Gastroesophageal sphincter (tissue), 4 donors: ENCODE results near the gene CT45A5. TPM values are rescaled to one million over a fixed set of nuclear protein-coding genes. Genes with fewer than 3 reads are reported as not detected.
"Not testable (repeated sequence)": the region's sequence is repeated elsewhere in the genome, so short reads cannot be mapped to it uniquely, and the experiment has no call there.

Experiments
- ATAC-seq: fragments of 150-250 bp; one replicate; pipeline ENCODE4 v1.9.1; 2016; ENCODE audit warnings: mild to moderate bottlenecking, moderate library complexity
- H3K27ac ChIP-seq, 4 donors: fragments of 200-600 bp; sonication (generic) in 3 of 4; 1 replicate in 3 of 4; 2 replicates in 1 of 4; pipeline ENCODE4 v1.5.1; 2016 to 2019
- H3K27me3 ChIP-seq: fragments of 200-600 bp; sonication (generic); one replicate; pipeline ENCODE4 v1.5.1; 2019
- H3K36me3 ChIP-seq, 2 donors: fragments of 200-600 bp; sonication (generic); one replicate each; pipeline ENCODE4 v1.5.1; 2019; ENCODE audit warnings: control low read depth in 1 of 2
- H3K4me1 ChIP-seq, 3 donors: fragments of 200-600 bp; sonication (generic); 1 replicate in 2 of 3; 2 replicates in 1 of 3; pipeline ENCODE4 v1.5.1; 2016 to 2019; ENCODE audit warnings: control low read depth in 2 of 3
- H3K4me3 ChIP-seq, 2 donors: fragments of 200-600 bp; sonication (generic); one replicate each; pipeline ENCODE4 v1.5.1; 2019; ENCODE audit warnings: mild to moderate bottlenecking in 1 of 2, moderate library complexity in 1 of 2
- H3K9me3 ChIP-seq, 3 donors: fragments of 200-600 bp; sonication (generic); one replicate each; pipeline ENCODE4 v1.5.1; 2017 to 2019; ENCODE audit warnings: control low read depth in 2 of 3
- CTCF ChIP-seq, 4 experiments: fragments of 200-600 bp in 2 of 4; fragments of 450-650 bp in 2 of 4; sonication (generic) in 1 of 4; IDR thresholded peaks; one replicate each; pipeline ENCODE4 v1.5.1; 2017 to 2019; ENCODE audit warnings: antibody characterized with exemption in 4 of 4, mild to moderate bottlenecking in 2 of 4, moderate library complexity in 2 of 4
- EP300 ChIP-seq: sonication (generic); formaldehyde crosslinking; IDR thresholded peaks from one replicate; pipeline ENCODE4 v1.6.1; 2017; ENCODE audit warnings: antibody characterized with exemption, mild to moderate bottlenecking
- POLR2A ChIP-seq, 2 donors: fragments of 450-650 bp; IDR thresholded peaks; one replicate each; pipeline ENCODE4 v1.6.1; 2017; ENCODE audit warnings: antibody characterized with exemption in 2 of 2, mild to moderate bottlenecking in 2 of 2, moderate library complexity in 1 of 2
- POLR2AphosphoS5 ChIP-seq: sonication (generic); formaldehyde crosslinking; IDR thresholded peaks from one replicate; pipeline ENCODE4 v1.6.1; 2017; ENCODE audit warnings: antibody characterized with exemption
- WGBS, 2 donors: methylation state at CpG; one replicate each; pipeline ENCODE4 v1.1.5; 2018; ENCODE audit warnings: low coverage in 1 of 2; 5-methylcytosine and 5-hydroxymethylcytosine counted together
- total RNA-seq, 4 donors: library from RNA; depleted of rRNA; stranded (reverse); fragments of >200 nt; gene quantifications; one replicate each; pipeline ENCODE4 v1.1.0, GENCODE V29; 2016

Gene CT45A5
- not detected for total RNA-seq

GRCh38 chrX:135785403-135785802, at the start of gene CT45A5:
CT45A5 (minus strand) TSS chrX:135785503; CDS start chrX:135781729, 3,774 bp downstream.
- ATAC-seq, H3K27me3 ChIP-seq, H3K9me3 ChIP-seq, H3K36me3 ChIP-seq, H3K27ac ChIP-seq, H3K4me1 ChIP-seq, H3K4me3 ChIP-seq: not testable (repeated sequence)
- no CpG with 5 or more reads among the region's 16 CpGs for WGBS, 2 donors

GRCh38 chrX:135819912-135820311, 34.6 kb upstream of the CT45A5 start, which contains the start of gene CT45A2:
CT45A2 (minus strand) TSS chrX:135820012; CDS start chrX:135816265, 3,747 bp downstream.
- not testable (repeated sequence) for H3K27me3 ChIP-seq, H3K36me3 ChIP-seq, H3K9me3 ChIP-seq, ATAC-seq, H3K4me3 ChIP-seq, H3K27ac ChIP-seq, H3K4me1 ChIP-seq
- no CpG with 5 or more reads among the region's 17 CpGs for WGBS, 2 donors

GRCh38 chrX:135802687-135803086, 17.4 kb upstream of the CT45A5 start, which contains the start of gene CT45A6:
CT45A6 (minus strand) TSS chrX:135802787; CDS start chrX:135798993, 3,794 bp downstream.
- not testable (repeated sequence) for H3K9me3 ChIP-seq, H3K4me1 ChIP-seq, H3K4me3 ChIP-seq, ATAC-seq, H3K27me3 ChIP-seq, H3K27ac ChIP-seq, H3K36me3 ChIP-seq
- WGBS, 2 donors = no CpG with 5 or more reads among the region's 16 CpGs

GRCh38 chrX:135768091-135768490, 17.2 kb downstream of the CT45A5 start, which contains the start of gene CT45A3:
CT45A3 (minus strand) TSS chrX:135768191; CDS start chrX:135764444, 3,747 bp downstream.
- not testable (repeated sequence) for H3K36me3 ChIP-seq, H3K27ac ChIP-seq, H3K4me3 ChIP-seq, H3K4me1 ChIP-seq, H3K27me3 ChIP-seq, ATAC-seq, H3K9me3 ChIP-seq
- no CpG with 5 or more reads among the region's 17 CpGs for WGBS, 2 donors

GRCh38 chrX:135744739-135745138, 40.6 kb downstream of the CT45A5 start:
- H3K4me3 ChIP-seq, H3K9me3 ChIP-seq, ATAC-seq, H3K36me3 ChIP-seq, H3K4me1 ChIP-seq, H3K27ac ChIP-seq, H3K27me3 ChIP-seq: not testable (repeated sequence)
- WGBS, 2 donors = 96 to 100% methylated on average over 2 to 3 of the region's 4 CpGs

GRCh38 chrX:135741192-135741715, 44.0 kb downstream of the CT45A5 start:
- ATAC-seq = no peak
- Histone ChIP-seq H3K36me3 (no peaks in the 10 kb centered on the region), H3K4me3 (no peak overlapping the region), H3K27ac (no peak overlapping the region), H3K9me3 (no peaks in the 10 kb centered on the region), H3K27me3 (no peaks in the 10 kb centered on the region), H3K4me1 (no peaks in the 10 kb centered on the region)
- 87% methylated on average over 11 of the region's 23 CpGs; no CpG with 5 or more reads in 1 of the 2 donors for WGBS, 2 donors
- TF ChIP-seq POLR2A (IDR thresholded peaks at IDR 0.05) = no peak
- TF ChIP-seq EP300 = no peak
- TF ChIP-seq POLR2AphosphoS5 = no peak
- TF ChIP-seq CTCF (IDR thresholded peaks at IDR 0.05) = no peak

GRCh38 chrX:135740681-135741149, 44.6 kb downstream of the CT45A5 start:
- WGBS, 2 donors = 56% methylated on average over 9 of the region's 18 CpGs; no CpG with 5 or more reads in 1 of the 2 donors
- no peaks in the 10 kb centered on the region for H3K4me1 ChIP-seq

More at GRCh38 chrX:135740681-135741149, 44.6 kb downstream of the CT45A5 start:
- Histone ChIP-seq H3K27ac (no peak overlapping the region), H3K36me3 (no peaks in the 10 kb centered on the region), H3K4me3 (no peak overlapping the region), H3K9me3 (no peaks in the 10 kb centered on the region), H3K27me3 (no peaks in the 10 kb centered on the region)
- TF ChIP-seq POLR2A (IDR thresholded peaks at IDR 0.05) = no peak
- peak in 1 of 4 experiments; percentile 26 for TF ChIP-seq CTCF (IDR thresholded peaks at IDR 0.05)
- ATAC-seq = no peak
